Stimulated activated CD4-positive, alpha-beta T cell treated with anti-CD3 and anti-CD28 coated beads, Interleukin-1b, Interleukin-23, amount 100 ng/mL, for 24 hours (primary cell): Measurements from ENCODE around the gene ADGRL2.

Experiments
- DNase-seq, 4 experiments: peaks; one replicate each; pipeline ENCODE4 v3.0.0-alpha.2; 2020; ENCODE audit warnings: low read depth in 4 of 4, low spot score in 1 of 4

The ADGRL2 gene

GRCh38 chr1:81800695-81801650 is at the start of gene ADGRL2:
TSS of gene ADGRL2 (plus strand) at chr1:81800934. CDS start at chr1:81836985, 36,051 bp downstream.
- no peak for DNase-seq

- no peak for DNase-seq
Observed at GRCh38 chr1:81752840-81753239, 47.9 kb upstream of the ADGRL2 start.

- no peak for DNase-seq
Observed at GRCh38 chr1:81754424-81754823, 46.3 kb upstream of the ADGRL2 start.

- DNase-seq = no peak
Observed at GRCh38 chr1:81756872-81757271, 43.9 kb upstream of the ADGRL2 start.

GRCh38 chr1:81757398-81758020 is 43.2 kb upstream of the ADGRL2 start:
- no peak for DNase-seq

- DNase-seq = no peak
Observed at GRCh38 chr1:81758181-81758580, 42.6 kb upstream of the ADGRL2 start.

- DNase-seq = no peak
Observed at GRCh38 chr1:81760477-81761097, 40.1 kb upstream of the ADGRL2 start.

GRCh38 chr1:81775510-81775909 is 25.2 kb upstream of the ADGRL2 start:
- DNase-seq = no peak

GRCh38 chr1:81780705-81781454 is 19.9 kb upstream of the ADGRL2 start:
- no peak for DNase-seq

- no peak for DNase-seq
Observed at GRCh38 chr1:81781749-81782148, 19.0 kb upstream of the ADGRL2 start.

GRCh38 chr1:81792184-81792583 is 8.6 kb upstream of the ADGRL2 start:
- DNase-seq = no peak

GRCh38 chr1:81797701-81798100 is 3.0 kb upstream of the ADGRL2 start:
- no peak for DNase-seq

GRCh38 chr1:81799939-81800694 is 617 bp upstream of the ADGRL2 start:
- DNase-seq = no peak

GRCh38 chr1:81801651-81802456 is 1.1 kb downstream of the ADGRL2 start:
- no peak for DNase-seq

- DNase-seq = no peak
Observed at GRCh38 chr1:81802457-81802706, 1.6 kb downstream of the ADGRL2 start.

- DNase-seq = no peak
Observed at GRCh38 chr1:81802707-81803430, 2.1 kb downstream of the ADGRL2 start.

GRCh38 chr1:81803431-81804110 is 2.8 kb downstream of the ADGRL2 start:
- no peak for DNase-seq

- no peak for DNase-seq
Observed at GRCh38 chr1:81804312-81804711, 3.6 kb downstream of the ADGRL2 start.
